NCI-H1105 treated with DMSO at 0.1 percent for 48 hours (cell line): Measurements from ENCODE around the gene KRI1.

Source experiments
- DNase-seq: peaks from one replicate; lab custom pipeline; 2025; lab: John Stamatoyannopoulos, UW

Gene KRI1

DNA sequence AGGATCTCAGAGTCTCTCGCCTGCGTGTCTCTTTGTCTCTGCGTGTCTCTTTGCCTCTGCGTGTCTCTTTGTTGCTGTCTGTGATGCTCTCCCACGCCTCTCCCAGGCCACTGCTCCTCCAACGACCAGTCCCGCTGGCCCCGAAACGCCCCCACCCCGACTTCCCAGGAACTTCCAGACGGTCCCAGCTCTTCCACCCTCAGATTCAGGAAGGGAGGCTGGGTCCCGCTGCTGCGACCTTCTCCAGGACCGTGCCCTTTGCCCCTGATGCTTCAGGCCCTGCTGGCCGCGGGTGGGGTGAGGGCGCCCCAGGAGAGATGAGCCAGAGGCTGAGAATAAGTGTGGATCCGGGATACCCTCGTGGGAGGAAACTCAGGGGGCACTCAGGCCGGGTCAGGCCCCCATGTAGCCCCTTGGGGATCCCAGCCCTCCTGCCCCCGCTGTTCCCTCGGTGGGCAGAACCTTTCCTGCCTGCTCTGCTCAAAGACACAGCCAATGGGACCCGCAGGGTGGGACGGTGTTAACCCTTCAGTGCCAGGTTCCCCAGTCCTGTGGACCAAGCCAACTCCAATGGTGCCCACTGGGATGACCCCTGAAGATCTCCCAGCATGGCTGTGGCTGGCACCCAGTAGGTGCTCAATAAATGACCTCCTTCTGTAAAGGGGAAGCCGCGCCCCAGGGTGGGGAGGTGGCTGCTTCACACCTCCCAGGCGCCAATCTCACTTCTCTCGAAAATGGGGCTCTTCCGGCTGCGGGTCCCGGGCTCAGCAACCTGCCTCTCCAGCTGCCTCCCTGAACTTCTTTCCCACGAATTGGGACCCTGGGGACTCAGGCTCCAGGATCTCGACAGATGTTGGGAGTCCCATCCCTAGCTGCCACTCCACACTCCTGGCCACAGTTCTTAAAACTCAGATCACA, 47.1 kb downstream of the KRI1 start:
- no peak for DNase-seq

DNA sequence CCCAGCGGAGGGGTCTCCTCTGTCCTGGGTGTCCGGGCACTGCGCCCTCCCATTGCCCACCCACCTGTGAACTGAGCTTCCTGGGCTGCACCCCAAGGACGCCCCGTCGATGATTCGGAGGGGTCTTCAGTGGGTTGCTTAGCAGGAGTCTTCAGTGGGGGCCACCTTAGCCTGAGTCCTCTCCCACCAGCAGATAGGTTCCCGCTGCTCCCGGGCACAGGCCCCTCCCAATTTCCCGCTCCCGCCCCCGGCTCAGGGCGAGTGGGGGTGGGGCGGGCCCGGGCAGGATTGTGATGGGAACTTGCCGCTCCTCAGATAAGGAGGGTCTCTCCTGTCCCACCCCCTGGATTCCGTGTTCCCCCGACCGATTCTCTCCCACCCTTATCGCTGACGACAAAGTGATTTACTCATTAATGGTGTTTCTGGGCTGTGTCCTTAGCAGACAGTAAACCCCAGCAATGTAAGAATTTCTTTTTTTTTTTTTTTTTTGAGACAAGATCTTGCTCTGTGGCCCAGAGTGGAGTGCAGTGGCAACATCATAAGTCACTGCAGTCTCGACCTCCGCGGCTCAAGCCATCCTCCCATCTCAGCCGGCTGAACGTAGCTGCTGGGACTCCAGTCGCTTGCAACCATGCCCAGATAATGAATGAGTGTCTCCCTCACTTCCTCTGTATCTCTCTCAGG, 47.9 kb downstream of the KRI1 start:
- peak; percentile 42 for DNase-seq

DNA sequence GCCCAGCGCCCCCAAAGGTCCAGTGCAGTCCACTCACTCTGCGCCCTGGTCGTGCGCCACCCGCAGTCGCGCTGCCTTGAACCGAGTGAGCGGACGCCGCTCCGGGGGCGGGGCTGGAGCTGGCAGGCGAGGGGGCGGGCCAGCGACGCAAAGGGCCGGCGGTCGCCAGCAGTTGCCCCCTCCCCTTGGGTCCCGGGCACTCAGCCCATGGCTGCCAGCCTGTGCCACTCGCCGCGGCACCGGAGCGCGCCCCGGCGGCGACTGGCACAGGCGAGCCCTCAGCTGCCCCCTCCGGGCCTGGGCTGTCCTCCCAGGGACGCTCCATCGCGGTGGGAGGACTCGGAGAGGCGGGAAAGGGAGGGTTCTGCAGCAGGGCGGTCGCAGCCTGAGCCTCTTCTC, 48.5 kb downstream of the KRI1 start, which contains the start of gene S1PR5:
TSS of gene S1PR5 (minus strand) at position 87 of the 399 bp plus-strand sequence. CDS start 2,436 bp downstream, outside the sequence.
- peak; percentile 42 for DNase-seq

DNA sequence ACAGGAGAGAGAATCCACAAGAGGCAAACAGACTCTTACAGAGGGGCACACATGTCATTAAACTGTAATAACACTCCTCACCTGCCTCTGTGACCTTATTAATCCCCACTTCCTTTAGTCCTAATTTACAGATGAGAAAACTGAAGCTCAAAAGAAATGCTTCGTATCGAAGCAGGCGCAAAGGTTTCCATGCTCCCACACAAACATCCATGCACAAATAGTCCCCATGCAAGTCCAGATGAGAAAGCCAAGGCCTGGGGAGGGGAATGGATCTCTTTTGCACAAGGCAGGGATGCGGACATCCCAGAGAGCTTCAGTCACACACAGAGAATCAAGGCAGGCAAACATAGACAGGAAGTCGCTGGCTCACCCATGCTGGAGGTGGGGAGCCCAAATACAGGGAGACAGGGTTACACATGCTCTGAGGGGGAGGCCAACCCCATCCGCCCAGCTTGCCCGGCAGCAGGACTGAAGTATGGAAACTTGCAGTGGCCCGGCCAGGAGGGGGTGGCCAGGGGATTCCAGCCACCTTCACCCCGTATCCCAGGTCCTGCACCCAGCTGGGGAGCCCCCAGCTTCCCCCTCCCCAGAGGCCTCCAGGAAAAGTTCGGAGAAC, 49.0 kb downstream of the KRI1 start:
- DNase-seq = no peak

DNA sequence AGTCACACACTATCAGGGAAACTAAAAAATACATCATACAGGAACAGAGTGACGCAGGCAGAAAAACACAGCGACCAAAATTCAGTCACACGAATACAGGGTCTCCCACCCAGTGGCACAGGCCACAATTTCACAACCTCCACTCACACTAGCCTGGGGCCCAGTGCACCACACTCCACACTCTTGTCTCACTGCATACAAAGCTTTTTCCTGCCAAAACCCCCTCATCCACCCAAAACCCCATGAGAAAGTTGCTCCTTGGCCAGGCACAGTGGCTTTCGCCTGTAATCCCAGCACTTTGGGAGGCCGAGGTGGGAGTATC, 49.8 kb downstream of the KRI1 start:
- DNase-seq = no peak

DNA sequence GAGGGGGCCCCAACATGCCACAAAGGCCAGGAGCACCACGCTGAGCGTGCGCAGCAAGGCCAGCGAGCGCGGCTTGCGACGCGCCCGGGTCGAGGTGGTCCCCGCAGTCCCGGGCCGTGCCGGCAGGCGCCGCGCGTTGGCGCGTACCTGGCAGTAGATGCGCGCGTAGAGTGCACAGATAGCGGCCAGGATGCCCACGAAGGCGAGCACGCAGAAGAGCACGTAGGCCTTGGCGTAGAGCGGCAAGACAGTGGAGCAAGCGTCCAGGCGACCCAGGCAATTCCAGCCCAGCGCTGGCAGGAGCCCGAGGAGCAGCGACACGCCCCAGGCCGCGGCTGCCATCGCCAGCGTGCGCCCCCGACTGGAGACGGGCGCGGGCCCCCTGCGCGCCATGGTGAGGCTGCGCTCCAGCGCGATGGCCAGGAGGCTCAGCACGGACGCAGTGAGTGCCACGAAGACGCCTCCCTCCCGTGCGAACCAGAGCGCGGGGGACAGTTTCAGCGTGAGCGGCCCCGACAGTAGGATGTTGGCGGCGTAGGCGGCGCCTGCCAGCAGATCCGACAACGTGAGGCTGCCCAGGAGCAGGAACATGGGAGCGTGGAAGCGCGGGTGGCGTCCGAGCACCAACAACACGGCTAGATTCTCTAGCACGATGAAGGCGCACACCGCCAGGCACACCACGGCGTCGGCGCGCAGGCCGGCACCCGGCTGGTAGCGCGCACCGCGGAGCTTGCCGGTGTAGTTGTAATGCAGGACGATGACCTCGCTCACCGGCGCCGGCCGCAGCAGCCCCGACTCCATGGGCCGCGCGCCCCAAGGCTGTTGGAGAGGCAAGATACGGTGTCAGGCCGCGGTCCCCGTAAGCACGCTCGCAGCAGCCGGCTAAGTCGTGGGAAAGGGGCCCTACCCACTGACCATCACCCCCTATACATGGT, 51.3 kb downstream of the KRI1 start:
- DNase-seq = no peak

DNA sequence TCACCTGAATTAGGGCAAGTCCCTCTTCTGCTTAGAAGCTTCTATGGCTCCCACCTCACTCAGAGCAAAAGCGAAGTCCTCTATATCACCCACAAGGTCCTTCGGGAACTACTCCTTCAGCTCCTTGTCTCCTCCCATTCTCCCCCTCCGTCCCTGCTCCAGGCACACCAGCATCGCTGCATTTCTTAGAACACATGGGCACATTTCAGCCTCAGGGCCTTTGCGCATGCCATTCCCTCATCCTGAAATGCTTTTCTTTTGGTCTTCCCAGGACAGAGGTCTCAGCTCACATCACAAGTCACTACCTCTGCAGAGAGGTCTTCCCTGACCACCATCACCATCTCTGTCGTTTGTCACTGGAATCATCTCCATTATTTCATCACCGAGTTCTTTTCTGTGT, 52.6 kb downstream of the KRI1 start:
- DNase-seq = no peak

DNA sequence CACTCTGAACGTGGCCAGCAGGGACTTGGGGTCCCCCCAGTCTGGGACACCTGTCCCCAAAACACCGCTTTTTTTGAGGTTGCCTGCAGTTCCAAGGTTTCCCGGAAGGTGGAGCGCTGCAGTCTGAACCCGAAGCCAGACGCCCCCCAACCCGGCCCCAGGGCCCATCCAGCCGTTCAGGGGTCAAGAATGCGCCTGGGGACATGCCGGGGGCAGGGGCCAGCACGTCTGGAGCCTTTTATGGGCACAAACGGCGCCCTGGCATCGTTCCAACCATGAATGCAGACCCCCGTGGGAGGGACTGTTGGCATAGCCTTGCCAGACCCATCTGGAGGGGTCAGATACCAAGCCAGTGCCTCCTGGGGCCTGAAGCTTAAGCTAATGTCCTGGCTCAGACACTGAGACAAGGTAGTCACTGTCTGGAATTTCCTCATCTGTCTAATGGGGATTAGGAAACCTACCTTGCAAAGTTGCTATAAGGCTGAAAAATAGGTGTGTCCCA, 55.5 kb downstream of the KRI1 start:
- no peak for DNase-seq

DNA sequence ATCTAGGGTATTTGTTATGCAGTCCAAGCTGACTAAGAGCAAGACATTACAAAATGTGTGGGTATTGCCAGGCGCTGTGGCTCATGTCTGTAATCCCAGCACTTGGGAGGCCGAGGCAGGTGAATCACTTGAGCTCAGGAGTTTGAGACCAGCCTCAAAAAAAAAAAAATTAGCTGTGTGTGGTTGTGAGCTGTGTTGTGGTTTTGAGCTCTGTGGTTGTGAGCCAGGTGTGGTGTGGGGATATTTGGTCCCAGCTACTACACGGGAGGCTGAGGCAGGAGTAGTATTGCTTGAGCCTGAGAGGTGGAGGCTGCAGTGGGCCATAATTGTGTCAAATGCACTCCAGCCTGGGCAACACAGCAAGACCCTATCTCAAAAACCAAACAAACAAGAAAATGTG, 57.1 kb downstream of the KRI1 start:
- no peak for DNase-seq

DNA sequence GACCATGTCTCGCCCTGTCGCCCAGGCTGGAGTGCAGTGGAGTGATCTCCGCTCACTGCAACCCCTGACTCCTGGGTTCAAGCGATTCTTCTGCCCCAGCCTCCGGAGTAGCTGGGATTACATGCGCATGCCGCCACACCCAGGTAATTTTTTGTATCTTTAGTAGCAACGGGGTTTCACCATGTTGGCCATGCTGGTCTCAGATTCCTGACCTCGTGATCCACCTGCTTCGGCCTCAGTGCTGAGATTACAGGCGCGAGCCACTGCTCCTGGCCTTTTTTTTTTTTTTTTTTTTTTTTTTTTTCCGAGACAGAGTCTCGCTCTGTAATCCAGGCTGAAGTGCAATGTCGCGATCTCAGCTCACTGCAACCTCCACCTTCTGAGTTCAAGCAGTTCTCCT, 57.8 kb downstream of the KRI1 start:
- DNase-seq = no peak

DNA sequence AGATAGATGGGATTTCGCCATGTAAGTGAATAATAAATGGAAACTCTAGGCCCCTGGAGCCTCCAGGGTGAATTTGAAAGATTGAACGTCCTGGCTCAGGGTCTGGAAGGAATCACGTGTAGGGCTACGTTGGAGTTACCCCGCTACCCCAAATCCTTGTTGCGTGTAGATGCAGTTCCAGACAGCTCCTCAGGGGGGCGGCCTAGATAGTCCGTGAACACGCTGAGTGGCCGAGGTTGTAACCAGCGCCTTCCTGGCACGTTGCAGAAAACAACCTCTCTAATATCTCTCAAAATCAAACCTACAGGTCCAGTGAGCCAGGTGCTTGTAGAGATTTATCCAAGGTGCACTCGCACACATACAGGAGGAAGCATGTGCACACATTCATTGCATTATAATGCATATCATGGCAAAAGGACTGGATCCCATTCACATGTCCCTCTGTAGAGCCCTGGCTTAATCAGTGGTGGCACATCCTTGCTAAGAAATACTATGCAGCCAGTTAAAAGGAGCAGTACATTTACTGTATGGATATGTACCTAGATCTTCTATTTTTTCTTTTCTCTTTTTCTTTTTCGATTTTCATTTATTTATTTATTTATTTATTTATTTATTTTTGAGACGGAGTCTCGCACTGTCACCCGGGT, 60.1 kb downstream of the KRI1 start:
- DNase-seq = no peak
